Panc1 (cell line): ENCODE data around the gene MMP8. TPM values are rescaled to one million over a fixed set of nuclear protein-coding genes. Genes with fewer than 3 reads are reported as not detected.
A peak's percentile ranks its signal among the peaks of the same experiment; 100 is the strongest.

Experiments
- ATAC-seq: fragments of 200-7000 bp; cut with Tn5 transposase; 2 replicates; pipeline ENCODE4 v1.9.1; 2020; ENCODE audit warnings: mild to moderate bottlenecking, moderate library complexity
- BruUV-seq: library from RNA; stranded (reverse); fragments of 400-500 nt; replicated peaks from 2 replicates; lab custom pipeline; 2021; lab: Mats Ljungman, UMichigan
- CTCF ChIA-PET: fragments of 300-600 bp; sonication (Branson Sonifier 250); formaldehyde crosslinking; loops from one replicate; lab custom pipeline; 2022; ENCODE audit warnings: antibody characterized with exemption; lab: Charles Lee
- POLR2A ChIA-PET: fragments of 300-600 bp; sonication (Branson Sonifier 250); formaldehyde crosslinking; loops from one replicate; lab custom pipeline; 2022; ENCODE audit warnings: antibody characterized with exemption; lab: Charles Lee
- DNase-seq: peaks from one replicate; pipeline ENCODE4 v3.0.0-alpha.2; 2010; ENCODE audit warnings: low read depth, low spot score
- H3K27ac ChIP-seq: 2 replicates; pipeline ENCODE4 v1.5.1; 2011; ENCODE audit warnings: mild to moderate bottlenecking, low read length, inconsistent platforms
- H3K27me3 ChIP-seq: fragments of 200-500 bp; sonication (Bioruptor generic); 2 replicates; pipeline ENCODE4 v1.6.0; 2014; ENCODE audit warnings: low read length, inconsistent platforms; ENCODE audit not compliant: control insufficient read depth, insufficient read depth
- H3K36me3 ChIP-seq: fragments of 200-500 bp; sonication (Bioruptor generic); 2 replicates; pipeline ENCODE4 v1.5.1; 2014; ENCODE audit warnings: inconsistent platforms, mild to moderate bottlenecking, low read length, moderate library complexity; ENCODE audit not compliant: control insufficient read depth, insufficient read depth
- H3K4me1 ChIP-seq: 2 replicates; pipeline ENCODE4 v1.5.1; 2011; ENCODE audit warnings: inconsistent platforms, mild to moderate bottlenecking, low read length, moderate library complexity; ENCODE audit not compliant: control insufficient read depth, insufficient read depth
- H3K4me3 ChIP-seq, 2 experiments: 2 replicates each; pipeline ENCODE4 v1.5.1; 2011 to 2012; ENCODE audit warnings: low read depth in 2 of 2, low read length in 2 of 2, mild to moderate bottlenecking in 2 of 2, inconsistent platforms in 1 of 2, moderate library complexity in 1 of 2
- H3K9me3 ChIP-seq: fragments of 200-500 bp; sonication (Bioruptor generic); 2 replicates; pipeline ENCODE4 v1.5.1; 2014; ENCODE audit warnings: low read depth, mild to moderate bottlenecking, inconsistent platforms, low read length, moderate library complexity; ENCODE audit not compliant: control insufficient read depth, insufficient read depth
- CTCF ChIP-seq: fragments of 450-650 bp; IDR thresholded peaks from 2 replicates; pipeline ENCODE4 v1.5.1; 2017; ENCODE audit warnings: mild to moderate bottlenecking
- POLR2AphosphoS5 ChIP-seq: IDR thresholded peaks from 2 replicates; pipeline ENCODE4 v1.6.1; 2012; ENCODE audit warnings: mild to moderate bottlenecking, low read depth, low read length, moderate library complexity
- REST ChIP-seq, 2 experiments: IDR thresholded peaks; 2 replicates each; pipeline ENCODE4 v1.6.1; 2011 to 2012; ENCODE audit warnings: low read depth in 2 of 2, control low read depth in 1 of 2, low read length in 1 of 2, mild to moderate bottlenecking in 1 of 2, moderate library complexity in 1 of 2; ENCODE audit not compliant: insufficient read depth in 1 of 2
- SIN3A ChIP-seq: IDR thresholded peaks from 2 replicates; pipeline ENCODE4 v1.6.1; 2012; ENCODE audit warnings: low read depth, mild to moderate bottlenecking, low read length, moderate library complexity, borderline replicate concordance; ENCODE audit not compliant: insufficient read depth
- TCF7L2 ChIP-seq: IDR thresholded peaks from 2 replicates; pipeline ENCODE4 v1.6.1; 2011; ENCODE audit warnings: mild to moderate bottlenecking, low read depth, low read length, inconsistent platforms
- in situ Hi-C: cut with HindIII; loops from 2 replicates; pipeline ENCODE4 v1.10.0; 2016; ENCODE audit warnings: low sequenced_read_pairs, low pct_unique_long_range_greater_than_20kb
- intact Hi-C: fragments of 100-400 bp; cut with micrococcal nuclease; formaldehyde crosslinking; loops from one replicate; pipeline ENCODE4 v1.10.0; 2022; ENCODE audit not compliant: unreplicated experiment
- total RNA-seq: library from RNA; stranded (reverse); gene quantifications from one replicate; pipeline ENCODE4 v1.2.1, GENCODE V29; 2021; ENCODE audit not compliant: unreplicated experiment

The MMP8 gene
- total RNA-seq, 1 experiment from 2014 or later: not detected

DNA sequence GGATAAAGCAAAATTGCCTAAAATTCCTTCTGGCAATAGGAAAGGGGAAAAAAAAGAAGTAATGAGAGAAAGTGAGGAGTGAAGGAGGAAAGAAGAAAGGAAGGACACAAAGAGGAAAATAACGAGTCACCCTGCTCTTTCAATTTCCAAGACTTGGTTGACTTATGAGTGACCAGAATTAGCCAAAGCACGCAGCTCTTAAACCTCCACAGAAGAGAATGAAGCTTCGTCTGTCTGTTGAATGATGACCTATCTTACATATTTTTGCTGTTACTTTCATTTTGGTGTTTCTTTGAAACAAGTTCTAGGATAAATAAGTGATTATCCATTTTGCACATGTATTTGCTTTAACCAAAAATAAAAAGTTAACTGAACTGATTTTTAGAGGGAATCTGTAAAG lies 19.9 kb downstream of the MMP8 start:
- intact Hi-C loops: no loop called here
- H3K9me3 ChIP-seq: no peaks in the 10 kb centered on the region
- no peaks in the 10 kb centered on the region for H3K36me3 ChIP-seq
- BruUV-seq: no TSS peak
- no peaks in the 10 kb centered on the region; the same call in none of the 2 replicates for H3K27me3 ChIP-seq
- no peak overlapping the region for H3K4me3 ChIP-seq
- H3K27ac ChIP-seq: no peak overlapping the region
- ChIA-PET POLR2A (no interaction called here), CTCF (no interaction called here)
- no peaks in the 10 kb centered on the region for H3K4me1 ChIP-seq
- in situ Hi-C loops: no loop called here
- no peak for DNase-seq
- ATAC-seq: no peak
- no peak for TF ChIP-seq TCF7L2
- no peak for TF ChIP-seq REST (IDR thresholded peaks at IDR 0.05; ENCODE audit: insufficient read depth in 1 of 2, low read depth in 2 of 2, low read length in 1 of 2)
- no peak for TF ChIP-seq CTCF
- no peak for TF ChIP-seq POLR2AphosphoS5
- no peak for TF ChIP-seq SIN3A

- Histone ChIP-seq H3K36me3 (no peaks in the 10 kb centered on the region), H3K27ac (no peak overlapping the region), H3K27me3 (no peaks in the 10 kb centered on the region; the same call in none of the 2 replicates), H3K4me1 (no peaks in the 10 kb centered on the region), H3K4me3 (no peak overlapping the region), H3K9me3 (no peaks in the 10 kb centered on the region)
- ATAC-seq (0 out of 2 replicates have a peak, but pooled peaks have one; percentile 34), DNase-seq (no peak)
- in situ Hi-C loops: no loop called here
- CTCF ChIA-PET: interaction anchor here (0.6 kb wide), 1 partner anchor 282 kb away, joined by 4 read pairs; no protein-coding TSS in a partner anchor
- POLR2A ChIA-PET: no interaction called here
- BruUV-seq: no TSS peak
- TF ChIP-seq SIN3A: no peak
- TF ChIP-seq POLR2AphosphoS5: no peak
- no peak for TF ChIP-seq REST (IDR thresholded peaks at IDR 0.05; ENCODE audit: insufficient read depth in 1 of 2, low read depth in 2 of 2, low read length in 1 of 2)
- no peak for TF ChIP-seq TCF7L2
- TF ChIP-seq CTCF: no peak
- intact Hi-C loops: no loop called here
Observed at GRCh38 chr11:102703826-102704493, 20.8 kb downstream of the MMP8 start.
